NCI-H2081 (cell line): ENCODE measurements around the gene ATG16L1.

Experiments used
- DNase-seq, 2 experiments: peaks; one replicate each; lab custom pipeline; 2025; lab: John Stamatoyannopoulos, UW

ATG16L1 gene

GRCh38 chr2:233290051-233290845 is 38.8 kb downstream of the ATG16L1 start:
- peak in 1 of 2 experiments; percentile 69 for DNase-seq

DNA sequence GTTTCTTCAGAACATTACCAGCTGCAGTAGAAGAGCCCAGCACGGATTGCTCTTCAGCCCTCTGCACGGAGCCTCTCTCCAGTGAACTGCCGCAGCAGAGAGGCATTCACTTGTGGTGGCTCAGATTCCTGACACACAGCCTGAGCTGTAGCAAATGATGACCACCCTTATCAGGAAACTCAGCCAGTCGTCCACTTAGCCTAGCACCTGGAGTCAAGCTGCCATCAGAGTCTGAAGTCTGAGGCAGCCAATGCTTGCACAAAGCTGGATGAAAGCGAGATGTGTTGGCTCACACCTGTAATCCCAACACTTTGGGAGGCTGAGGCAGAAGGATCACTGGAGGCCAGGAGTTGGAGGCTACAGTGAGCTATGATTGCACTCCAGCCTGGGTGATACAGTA is 44.4 kb downstream of the ATG16L1 start:
- no peak for DNase-seq

GRCh38 chr2:233297076-233297475 is 45.6 kb downstream of the ATG16L1 start:
- DNase-seq, result no peak

- no peak for DNase-seq
Measured at GRCh38 chr2:233300401-233300800, 48.9 kb downstream of the ATG16L1 start.

DNA sequence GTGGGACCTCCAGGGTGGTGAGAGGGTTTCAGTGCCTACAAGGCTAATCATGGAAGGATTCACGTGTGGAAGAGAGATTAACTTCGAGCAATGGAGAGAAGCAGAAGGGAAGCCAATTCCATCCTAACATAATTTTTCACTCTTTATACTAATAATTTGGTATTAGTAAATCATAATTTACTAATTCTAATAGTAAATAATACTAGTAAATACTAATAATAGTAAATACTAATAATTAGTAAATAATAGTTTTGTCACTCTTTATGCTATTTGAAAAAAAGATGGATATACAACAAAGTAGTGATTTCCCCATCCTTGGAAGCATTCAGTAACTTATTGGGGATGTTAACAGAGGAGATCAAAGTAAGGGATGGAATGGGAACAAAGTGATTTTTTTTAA is 49.8 kb downstream of the ATG16L1 start:
- DNase-seq, result no peak

GRCh38 chr2:233301811-233302210 is 50.3 kb downstream of the ATG16L1 start:
- DNase-seq, result no peak

DNA sequence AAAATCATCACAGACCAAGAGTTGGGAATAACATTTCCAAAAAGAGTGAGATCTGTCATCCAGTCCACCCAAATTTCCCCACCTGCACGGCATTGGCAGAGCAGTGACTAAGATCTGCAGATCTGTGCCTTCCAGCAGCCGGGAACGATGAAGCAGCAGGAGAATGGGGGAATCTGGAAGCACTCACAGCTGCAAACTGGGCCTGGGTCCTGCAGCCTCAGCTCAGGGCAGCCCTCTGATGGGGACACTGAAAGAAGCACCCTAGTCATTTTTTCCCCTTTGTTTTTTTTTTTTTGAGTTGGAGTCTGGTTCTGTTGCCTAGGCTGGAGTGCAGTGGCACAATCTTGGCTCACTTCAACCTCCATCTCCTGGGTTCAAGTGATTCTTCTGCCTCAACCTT is 51.8 kb downstream of the ATG16L1 start:
- DNase-seq, result no peak

- DNase-seq, result no peak
Measured at GRCh38 chr2:233307565-233307964, 56.1 kb downstream of the ATG16L1 start, which contains the start of gene SAG. Gene SAG, plus strand, starts transcription at chr2:233307816. Its CDS starts 1,374 bp downstream, at chr2:233309190.

DNA sequence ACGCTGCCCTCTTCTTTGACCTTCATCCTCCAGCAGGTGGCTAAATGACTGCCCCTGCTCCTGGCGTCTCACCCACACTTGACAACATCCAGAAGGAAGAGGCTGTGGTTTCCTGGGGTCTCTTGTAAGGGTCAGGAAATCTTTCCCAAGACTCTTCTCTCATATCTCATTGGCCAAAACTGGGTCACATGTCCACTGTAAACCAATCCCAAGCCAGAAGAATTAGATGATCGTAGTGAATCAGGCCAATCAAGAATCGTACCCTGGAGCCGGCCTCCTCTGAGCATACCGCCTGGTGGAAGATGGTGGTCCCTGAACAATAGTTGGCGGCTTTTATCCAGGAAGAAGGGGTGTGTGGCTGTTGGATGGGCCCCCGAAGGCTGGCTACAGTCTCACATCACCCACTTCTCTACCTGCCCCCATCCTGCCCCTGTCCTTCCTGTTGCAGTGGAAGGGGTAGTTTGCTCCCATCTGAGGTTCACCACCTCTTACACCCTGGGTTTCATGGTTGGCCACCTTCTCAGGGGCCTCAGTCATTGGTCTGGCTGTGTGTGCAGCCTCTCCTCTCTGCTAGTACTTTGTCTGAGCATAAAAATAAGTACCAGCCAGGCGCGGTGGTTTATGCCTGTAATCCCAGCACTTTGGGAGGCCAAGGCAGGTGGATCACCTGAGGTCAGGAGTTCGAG is 59.9 kb downstream of the ATG16L1 start:
- DNase-seq, result no peak

DNA sequence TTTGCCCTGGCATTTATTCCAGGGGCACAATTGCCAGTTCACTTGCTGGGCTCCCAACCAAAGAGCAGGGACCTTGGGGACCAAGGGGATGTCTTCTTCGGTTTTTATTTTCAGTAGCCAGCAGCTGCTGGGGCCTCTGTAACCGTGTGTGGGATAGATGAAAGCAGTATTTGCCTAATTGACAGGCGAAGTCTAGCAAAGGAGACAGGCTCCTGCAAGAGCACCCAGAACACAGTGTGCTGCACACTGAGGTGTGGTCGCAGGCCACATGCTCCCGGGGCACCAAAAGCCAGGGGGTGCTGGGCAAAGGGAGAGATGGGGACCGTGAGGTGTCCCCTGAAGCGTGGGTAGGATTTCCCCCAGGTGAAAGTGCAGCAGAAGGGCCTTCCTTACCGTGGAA is 61.4 kb downstream of the ATG16L1 start:
- DNase-seq, result no peak

DNA sequence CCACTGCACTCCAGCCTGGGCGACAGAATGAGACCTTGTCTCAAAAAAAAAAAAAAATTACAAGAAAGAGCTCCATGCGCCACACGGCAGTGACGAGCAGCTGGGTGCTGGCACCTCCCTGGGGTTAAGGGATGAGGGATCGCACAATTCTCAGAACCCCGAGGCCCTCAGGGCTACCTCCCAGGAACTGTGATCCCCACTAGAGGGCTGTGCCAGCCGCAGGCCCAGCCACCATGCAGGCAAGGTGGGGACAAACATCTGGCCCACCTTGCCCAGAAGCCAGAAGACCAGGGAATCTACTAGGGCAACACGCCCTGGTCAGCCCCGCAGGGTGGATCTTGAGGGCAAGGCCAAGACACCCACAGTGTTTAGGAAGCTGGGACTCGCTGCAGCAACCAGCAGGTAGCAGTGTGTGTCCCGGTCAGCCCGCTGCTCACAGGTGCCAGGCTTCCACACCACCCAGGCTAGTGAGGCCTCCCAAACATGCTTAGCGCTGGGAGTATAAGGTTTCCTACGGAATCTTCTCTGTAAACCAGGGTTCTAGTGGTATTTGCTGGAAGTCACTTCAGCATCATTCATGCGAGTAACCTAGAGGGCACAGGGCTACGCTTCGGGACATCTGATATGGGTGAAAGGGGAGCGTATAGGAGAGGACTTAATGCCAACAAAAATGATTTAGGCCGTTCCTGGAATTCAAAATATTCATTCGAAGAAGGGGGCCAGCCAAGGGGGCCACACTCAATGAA is 62.9 kb downstream of the ATG16L1 start:
- no peak for DNase-seq

GRCh38 chr2:233317196-233317943 is 65.9 kb downstream of the ATG16L1 start:
- no peak for DNase-seq

- DNase-seq, result no peak
Measured at GRCh38 chr2:233319256-233319655, 67.8 kb downstream of the ATG16L1 start.

GRCh38 chr2:233320470-233320869 is 69.0 kb downstream of the ATG16L1 start:
- no peak for DNase-seq

DNA sequence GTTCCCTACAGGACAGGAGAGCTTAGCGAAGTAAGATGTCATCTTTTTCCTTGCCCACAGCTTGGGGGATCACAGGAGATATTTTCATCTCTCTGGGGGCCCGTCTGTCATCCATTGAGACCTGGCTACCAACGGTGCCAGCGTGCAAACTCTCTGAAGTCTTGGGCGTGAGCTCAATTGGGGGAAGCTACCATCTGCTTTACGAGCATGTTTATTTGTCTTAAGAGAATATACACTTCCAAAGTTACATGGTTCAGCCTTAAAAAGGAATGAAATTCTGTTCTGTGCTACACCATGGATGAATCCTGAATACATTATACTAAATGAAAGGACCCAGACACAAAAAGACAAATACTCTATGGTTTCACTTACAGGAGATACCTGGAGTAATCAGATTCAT is 69.7 kb downstream of the ATG16L1 start:
- DNase-seq, result no peak

DNA sequence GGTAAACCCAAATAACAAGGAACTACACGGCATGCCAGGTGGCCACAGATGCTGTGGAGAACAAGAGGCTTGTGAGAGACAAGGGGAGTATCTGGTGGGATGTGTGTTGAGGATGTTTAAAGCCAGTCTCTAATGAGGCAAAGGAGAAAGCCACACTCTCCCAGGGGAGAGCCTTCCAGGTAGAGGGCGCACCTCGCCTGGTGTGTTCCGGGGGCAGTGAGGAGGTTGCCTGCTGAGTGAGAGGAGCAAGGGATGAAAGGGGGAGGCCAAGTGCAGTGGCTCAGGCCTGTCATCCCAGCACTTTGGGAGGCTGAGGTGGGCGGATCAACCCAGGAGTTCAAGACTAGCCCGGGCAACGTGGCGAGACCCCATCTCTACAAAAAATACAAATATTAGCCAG is 72.4 kb downstream of the ATG16L1 start:
- no peak for DNase-seq

- no peak for DNase-seq
Measured at GRCh38 chr2:233325256-233325655, 73.8 kb downstream of the ATG16L1 start.

DNA sequence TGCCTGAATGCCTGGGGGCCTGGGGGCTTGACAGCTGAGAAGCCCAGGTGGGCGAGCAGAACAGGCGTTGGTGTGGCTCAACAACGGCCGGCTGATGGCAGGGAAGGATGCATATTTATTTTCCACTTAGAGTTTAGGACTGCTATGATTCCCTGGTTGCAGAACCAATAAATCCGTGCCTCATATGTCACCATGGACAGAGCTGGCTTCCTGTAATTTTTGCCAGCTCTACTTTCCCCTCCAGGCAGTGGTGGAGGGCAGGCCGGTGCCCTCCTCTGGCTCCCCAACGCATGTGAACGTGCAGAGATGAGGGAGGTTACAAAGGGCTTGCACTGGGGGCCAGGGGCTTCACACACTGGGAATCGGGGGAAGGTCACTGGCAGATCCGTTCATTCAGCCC is 74.3 kb downstream of the ATG16L1 start:
- no peak for DNase-seq

GRCh38 chr2:233326500-233326899 is 75.0 kb downstream of the ATG16L1 start:
- no peak for DNase-seq

GRCh38 chr2:233328922-233329321 is 77.4 kb downstream of the ATG16L1 start:
- no peak for DNase-seq

- DNase-seq, result peak; percentile 78 to 95
Measured at GRCh38 chr2:233329489-233330135, 78.1 kb downstream of the ATG16L1 start.
